Erythroblast (primary cell): ENCODE measurements around the gene PDGFD.

Experiments
- DNase-seq, 2 experiments: peaks; one replicate each; lab custom pipeline; 2025; lab: John Stamatoyannopoulos, UW
- GATA1 ChIP-seq: IDR thresholded peaks from 2 replicates; pipeline ENCODE4 v1.6.1; 2011; ENCODE audit warnings: low read depth, mild to moderate bottlenecking, control low read depth, low read length, moderate library complexity
- POLR2A ChIP-seq: IDR thresholded peaks from 2 replicates; pipeline ENCODE4 v1.6.1; 2011; ENCODE audit warnings: mild to moderate bottlenecking, low read length

PDGFD gene

DNA sequence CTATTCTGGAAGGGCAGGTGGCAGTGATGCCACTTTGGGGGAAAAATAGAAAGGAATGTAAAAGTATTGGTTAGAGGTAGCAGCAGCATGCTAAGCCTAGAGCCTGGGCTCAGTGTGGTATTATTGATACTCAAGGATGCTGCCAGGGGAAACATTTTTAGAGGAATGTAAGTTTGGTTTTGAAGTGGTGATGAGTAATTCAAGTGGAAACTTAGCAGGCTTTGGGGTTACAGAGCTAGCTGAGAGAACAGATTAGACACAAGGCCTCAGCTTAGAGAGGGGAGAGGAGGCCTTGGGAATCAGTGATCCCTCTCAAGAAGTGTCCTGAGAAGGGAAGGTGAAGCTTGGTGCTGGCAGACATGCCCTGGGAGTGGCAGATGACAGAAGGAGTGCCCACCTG is 160.5 kb downstream of the PDGFD start:
- no peak for DNase-seq
- TF ChIP-seq POLR2A, result no peak
- TF ChIP-seq GATA1, result no peak

DNA sequence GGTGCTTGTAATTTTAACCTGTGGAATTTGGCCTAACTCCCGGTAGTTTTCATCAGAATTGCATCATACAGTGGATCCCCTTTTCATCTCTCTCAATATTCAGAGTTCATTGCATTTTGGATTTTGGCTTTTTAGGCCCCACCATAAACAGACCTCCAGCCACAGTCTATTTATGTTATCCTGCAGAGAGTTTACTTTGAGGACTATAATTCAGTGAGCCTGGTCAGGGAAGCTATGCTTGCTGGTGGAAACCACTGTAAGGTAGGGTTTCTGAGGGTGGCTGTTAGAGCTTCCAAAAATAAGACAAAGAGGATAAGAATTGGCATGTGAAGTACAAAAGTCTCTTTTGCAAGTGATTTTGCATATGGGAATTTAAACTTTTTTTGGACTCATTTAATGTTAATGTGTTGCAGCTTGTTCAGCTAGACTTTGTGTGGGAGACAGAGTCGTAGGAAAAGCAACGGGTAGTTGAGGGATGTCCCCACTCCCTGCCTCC is 162.3 kb downstream of the PDGFD start:
- TF ChIP-seq GATA1 (no peak), POLR2A (no peak)
- peak in 1 of 2 experiments; percentile 4 for DNase-seq

DNA sequence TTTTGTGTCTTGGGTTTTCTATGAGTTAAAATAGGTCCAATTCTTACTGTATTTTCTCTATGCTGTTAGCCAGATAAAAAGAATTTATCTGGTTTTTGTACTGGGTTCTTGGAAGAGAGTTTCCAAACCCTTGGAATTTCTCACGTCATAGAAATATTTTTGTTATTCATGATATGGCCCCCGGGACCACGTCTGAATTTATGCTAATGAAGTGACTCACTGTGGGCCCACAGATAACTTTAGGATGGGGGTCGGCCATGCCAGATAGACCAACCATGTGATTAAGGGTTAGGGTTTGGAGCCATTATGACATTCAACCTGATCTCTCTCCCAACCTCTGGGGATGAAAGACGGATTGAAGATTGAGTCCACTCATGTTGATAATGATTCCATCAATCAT is 163.1 kb downstream of the PDGFD start:
- TF ChIP-seq GATA1, result no peak
- TF ChIP-seq POLR2A, result no peak

DNA sequence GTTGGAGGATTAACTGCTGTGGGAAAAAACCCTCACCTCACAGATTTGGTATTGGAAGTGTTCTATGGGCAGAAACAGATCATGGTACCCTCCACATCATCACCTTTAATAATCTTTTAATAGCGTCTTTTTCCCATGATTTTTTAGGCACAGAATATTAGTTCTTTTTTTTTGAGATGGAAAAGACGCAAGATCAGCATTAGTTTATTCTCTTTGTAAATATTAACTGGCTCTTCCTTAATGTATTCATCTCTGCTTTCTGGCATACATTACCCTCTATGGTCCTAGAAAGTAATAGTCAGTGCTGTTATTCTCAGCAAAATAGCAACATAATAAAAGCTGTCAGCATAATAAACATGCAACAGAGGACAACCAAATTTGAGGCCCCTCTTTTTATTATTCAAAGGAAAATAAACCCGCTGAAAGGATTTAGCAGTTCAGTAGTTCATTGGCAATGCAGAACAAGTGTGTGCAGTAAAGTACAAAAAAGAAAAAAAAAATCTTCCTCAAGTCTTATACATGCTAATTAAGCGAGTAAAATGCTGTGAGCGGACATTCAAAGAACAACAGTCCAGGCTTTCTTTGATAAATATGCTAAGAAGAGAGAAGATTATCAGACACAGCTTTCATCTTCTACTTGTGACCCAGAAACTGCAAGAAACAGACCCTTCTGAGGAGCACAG is 165.0 kb downstream of the PDGFD start:
- TF ChIP-seq POLR2A (no peak), GATA1 (no peak)
- DNase-seq, result no peak

More for the DNA sequence above, 163.1 kb downstream of the PDGFD start:
- DNase-seq, result no peak

DNA sequence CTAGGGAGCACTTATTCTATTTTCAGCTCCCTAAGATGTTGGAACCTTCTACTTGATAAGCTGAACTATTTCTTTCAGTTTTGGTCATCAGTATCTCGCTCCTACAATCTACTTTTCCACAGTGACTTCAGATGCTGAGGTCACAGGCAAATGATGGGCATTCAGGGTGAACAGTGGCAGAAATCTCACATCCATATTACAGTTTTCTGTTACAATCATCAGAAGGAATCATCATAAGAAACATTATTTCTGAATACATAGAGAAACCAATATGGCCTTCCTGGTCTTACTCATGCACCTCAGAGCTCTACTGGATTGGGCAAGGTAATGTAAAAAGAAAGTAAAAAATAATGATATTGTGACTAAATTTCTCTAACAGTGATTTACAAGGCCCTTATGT is 166.9 kb downstream of the PDGFD start:
- DNase-seq, result no peak
- TF ChIP-seq POLR2A, result no peak

DNA sequence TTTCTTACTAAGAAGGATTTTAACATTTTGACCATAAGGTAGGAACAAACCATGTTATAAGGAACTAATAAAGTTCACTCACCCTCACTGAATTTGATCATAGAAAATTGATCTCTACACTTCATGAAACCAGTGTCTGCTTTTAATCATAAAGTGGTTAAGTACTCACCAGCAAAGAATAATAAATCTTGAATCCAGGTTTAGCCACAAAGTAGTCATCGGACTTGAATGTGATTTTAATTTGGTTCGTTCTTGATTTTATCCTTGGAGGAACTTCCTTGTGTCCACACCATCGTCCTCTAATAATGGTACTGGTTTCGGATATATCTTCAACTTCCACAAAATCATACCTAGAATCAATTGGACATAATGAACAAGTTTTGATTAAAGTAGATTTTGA is 168.1 kb downstream of the PDGFD start:
- TF ChIP-seq POLR2A, result no peak
- no peak for TF ChIP-seq GATA1
- no peak for DNase-seq

DNA sequence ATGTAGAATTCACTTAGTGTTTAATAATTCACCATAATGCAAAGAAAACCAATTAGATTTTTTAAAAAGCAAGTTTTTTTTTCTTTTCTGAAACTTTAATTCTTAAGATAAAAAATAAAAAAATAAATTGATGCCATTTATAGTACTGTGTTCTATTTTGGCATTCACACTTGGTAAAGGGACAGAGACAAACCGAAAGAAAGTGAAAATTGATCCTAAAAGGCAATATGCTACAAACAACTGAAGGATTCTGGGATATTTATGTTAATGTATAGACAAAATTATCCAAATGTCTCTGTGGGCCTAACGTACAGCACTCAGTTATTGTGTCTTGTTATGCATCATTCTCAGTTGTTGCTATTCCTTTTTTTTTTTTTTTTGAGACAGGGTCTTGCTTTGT is 169.4 kb downstream of the PDGFD start:
- TF ChIP-seq POLR2A (no peak), GATA1 (no peak)
- no peak for DNase-seq

DNA sequence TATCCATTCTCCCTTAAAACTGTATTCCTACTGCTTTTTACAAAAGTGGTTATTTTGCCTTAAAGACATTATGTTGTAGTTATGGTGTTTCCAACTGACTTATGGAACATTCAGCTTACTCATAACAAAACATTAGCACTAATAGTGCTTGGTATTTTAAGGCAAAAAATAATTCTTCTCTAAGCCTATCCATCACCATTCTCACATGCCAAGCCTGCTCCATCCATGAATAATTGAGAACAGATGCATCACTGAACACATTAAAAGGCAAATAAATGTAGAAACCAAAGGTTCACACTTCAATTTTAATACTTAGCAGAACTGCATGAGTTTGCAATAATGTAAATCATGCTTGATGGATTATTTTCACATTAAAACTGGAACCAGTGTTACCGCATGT is 169.9 kb downstream of the PDGFD start:
- no peak for DNase-seq
- TF ChIP-seq GATA1, result no peak
- TF ChIP-seq POLR2A, result no peak

DNA sequence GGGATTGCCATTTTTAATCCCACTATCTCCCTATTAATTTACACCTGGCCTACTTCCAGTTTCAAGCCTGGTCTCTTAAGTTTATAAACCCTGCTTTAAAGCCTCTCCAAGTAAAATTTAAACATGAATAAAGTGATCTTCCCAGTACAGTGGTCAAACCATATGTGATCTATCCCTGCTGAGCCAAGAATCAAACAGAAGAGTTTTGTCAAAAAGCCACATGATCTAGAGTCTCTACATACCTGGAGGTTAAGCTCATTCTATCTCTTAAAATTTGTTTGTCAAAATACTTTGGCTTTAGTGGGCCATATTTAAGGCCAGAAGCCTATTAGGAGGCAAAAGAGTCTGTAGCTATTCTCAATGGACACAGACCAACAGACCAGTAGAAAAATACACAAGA is 170.4 kb downstream of the PDGFD start:
- no peak for DNase-seq
- TF ChIP-seq GATA1 (no peak), POLR2A (no peak)

DNA sequence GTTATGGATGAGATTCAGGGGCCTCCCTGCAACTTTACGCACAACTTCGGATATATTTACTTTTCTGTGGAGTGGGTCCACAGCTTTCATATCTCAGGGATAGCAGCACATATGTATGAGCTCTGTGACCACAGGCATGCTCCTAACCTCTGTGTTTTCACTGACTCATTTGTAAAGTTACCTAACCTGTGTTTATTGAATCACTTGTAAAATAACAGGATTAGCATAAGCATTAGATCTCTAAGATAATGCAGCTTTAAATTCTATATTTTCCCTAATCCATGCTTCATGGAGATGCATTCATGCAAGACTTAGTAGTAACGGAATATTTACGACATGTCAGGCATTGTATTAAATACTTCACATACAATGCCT is 175.4 kb downstream of the PDGFD start:
- no peak for DNase-seq
- TF ChIP-seq GATA1 (no peak), POLR2A (no peak)

DNA sequence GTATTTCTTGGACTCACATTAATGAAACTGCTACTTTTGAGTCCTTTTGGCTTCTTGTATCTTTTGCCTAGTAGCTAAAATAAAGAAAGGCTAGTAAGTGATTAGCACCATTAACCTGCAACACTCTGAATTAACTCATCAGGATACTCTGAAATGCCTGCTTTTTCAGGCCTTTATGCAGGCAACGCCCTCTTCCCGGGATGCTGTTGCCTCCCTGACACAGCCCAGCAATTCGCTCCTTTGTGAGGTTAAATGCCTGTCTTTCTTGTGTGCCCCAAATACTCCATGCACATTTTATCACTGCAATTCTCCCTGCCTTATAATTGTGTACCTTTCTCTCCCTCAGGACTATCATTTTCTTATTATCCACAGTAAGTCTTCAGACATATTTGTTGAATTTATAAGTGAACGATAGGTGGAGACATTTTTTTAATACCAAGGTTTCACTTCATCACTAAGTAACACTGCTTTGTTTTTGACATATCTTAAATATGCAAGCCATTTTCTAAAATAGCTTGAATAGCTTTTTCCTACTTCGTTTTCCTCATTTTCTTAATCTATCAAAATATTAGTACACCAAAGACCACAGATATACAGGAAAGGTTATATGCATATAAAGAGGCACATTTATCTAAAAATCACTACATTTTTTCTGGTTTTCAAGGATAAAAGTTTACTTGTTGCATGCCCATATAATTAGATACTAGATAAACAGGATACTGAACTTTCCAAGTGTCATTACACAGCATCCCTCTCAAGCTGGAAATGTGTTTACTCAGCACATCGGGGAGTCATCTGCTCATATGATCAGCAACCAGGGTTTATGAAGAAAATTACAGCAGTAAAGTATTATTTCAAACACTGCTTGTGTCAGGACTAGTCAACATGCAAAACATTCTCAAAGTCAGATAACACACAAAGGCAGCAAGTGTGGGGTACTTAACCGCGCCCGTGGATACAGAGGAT is 176.0 kb downstream of the PDGFD start:
- TF ChIP-seq GATA1 (no peak), POLR2A (no peak)
- no peak for DNase-seq

DNA sequence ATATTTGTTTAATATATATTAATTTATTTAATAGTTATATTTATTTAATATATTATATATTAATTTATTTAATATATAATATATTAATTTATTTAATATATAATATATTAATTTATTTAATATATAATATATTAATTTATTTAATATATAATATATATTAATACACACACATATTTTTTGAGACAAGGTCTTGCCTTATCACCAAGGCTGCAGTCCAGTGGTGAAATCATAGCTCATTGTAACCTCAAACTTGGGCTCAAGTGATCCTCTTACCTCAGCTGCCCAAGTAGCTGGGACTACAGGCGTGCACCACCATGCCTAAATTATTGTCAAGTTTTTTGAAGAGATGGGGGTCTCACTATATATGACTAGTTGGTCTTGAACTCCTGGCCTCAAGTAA is 178.9 kb downstream of the PDGFD start:
- no peak for DNase-seq
- TF ChIP-seq POLR2A, result no peak
- no peak for TF ChIP-seq GATA1

DNA sequence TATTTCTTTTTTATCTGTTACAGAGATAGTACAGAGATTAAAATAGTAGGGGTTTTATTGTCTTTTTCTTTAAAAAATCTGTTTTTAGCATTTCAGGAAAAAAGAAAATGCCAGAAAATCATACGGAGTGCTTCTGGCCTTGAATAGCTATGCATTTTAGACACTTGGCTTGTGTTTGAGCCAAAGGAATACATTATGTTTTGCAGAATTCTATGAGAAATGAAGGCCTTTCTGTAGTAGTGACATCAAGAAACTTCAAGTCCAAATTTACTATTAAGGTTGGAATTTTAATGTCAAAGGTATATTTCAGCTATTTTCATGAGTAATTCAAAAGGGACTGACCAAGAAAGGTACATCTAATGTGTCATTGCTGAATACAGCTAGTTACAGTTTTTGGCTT is 183.8 kb downstream of the PDGFD start:
- TF ChIP-seq GATA1 (no peak), POLR2A (no peak)

More for the DNA sequence above, 183.8 kb downstream of the PDGFD start:
- no peak for DNase-seq
